Chondrocyte (in vitro differentiated cells): ENCODE results near the gene POGZ. TPM values are rescaled to one million over a fixed set of nuclear protein-coding genes. Genes with fewer than 3 reads are reported as not detected.

Experiments
- DNase-seq: peaks from one replicate; pipeline ENCODE4 v3.0.0; 2021; ENCODE audit warnings: mixed read lengths, low spot score
- H3K27ac Mint-ChIP-seq: one replicate; pipeline ENCODE4 v1.8.0; 2021; ENCODE audit warnings: mild to moderate bottlenecking, moderate library complexity, mixed read lengths; ENCODE audit not compliant: unreplicated experiment
- H3K27me3 Mint-ChIP-seq: 2 replicates; pipeline ENCODE4 v1.8.0; 2021; ENCODE audit warnings: low read depth, mixed read lengths
- H3K36me3 Mint-ChIP-seq: 2 replicates; pipeline ENCODE4 v1.8.0; 2021; ENCODE audit warnings: low read depth, mixed read lengths
- H3K4me1 Mint-ChIP-seq: 2 replicates; pipeline ENCODE4 v1.8.0; 2021; ENCODE audit warnings: low read depth, mild to moderate bottlenecking, mixed read lengths
- H3K4me3 Mint-ChIP-seq: one replicate; pipeline ENCODE4 v1.8.0; 2021; ENCODE audit warnings: mild to moderate bottlenecking, moderate library complexity, mixed read lengths; ENCODE audit not compliant: unreplicated experiment
- H3K9me3 Mint-ChIP-seq: 2 replicates; pipeline ENCODE4 v1.8.0; 2021; ENCODE audit warnings: low read depth, mixed read lengths
- total RNA-seq: library from RNA; stranded (reverse); gene quantifications from 3 replicates; pipeline ENCODE4 v1.2.1, GENCODE V29; 2021
- TF ChIP-seq, protein P1 (sequence below): fragments of 200-600 bp; sonication (generic); IDR thresholded peaks from 2 replicates; pipeline ENCODE4 v1.5.0; 2021; ENCODE audit warnings: antibody characterized with exemption, mild to moderate bottlenecking, moderate library complexity

The POGZ gene
- total RNA-seq, 1 donor from 2014 or later: 65.0 TPM

DNA sequence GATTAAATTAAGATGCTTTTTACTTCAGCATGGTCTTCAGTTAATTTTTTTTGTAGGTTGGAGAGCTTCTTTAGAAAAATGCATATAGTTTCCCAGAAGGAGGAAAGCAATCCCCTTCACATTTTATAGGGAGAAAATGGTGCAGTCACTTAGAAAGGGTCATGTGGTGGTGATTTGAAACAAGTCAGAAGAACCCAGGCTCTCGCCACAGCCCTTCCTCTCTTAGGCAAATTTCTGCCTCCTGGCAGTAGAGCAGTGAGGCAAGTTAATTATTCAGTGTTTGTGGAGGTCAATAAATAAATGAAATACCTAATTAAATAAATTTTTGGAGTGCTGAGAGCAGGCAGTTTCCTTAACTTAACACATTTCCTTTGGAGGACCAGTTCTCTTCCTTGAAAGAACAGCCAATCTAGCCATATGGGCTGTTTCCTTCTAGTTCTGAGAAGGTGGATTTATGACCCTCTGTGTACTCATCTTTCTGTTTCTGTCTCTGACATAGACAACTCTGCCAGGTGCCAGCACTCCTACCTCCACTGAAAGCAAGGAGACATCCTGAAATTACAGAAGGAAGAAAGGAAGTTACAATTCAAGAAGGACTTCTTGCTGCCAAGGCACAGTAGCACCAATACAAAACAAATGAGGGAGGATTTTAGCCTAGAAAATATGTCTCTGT lies 19.0 kb upstream of the POGZ start:
- peaks cover 3% of the 10 kb centered on the region for H3K9me3 Mint-ChIP-seq
- H3K27ac Mint-ChIP-seq: no peak overlapping the region
- H3K27me3 Mint-ChIP-seq: no peaks in the 10 kb centered on the region
- no peak for DNase-seq
- H3K4me1 Mint-ChIP-seq: peaks cover 12% of the 10 kb centered on the region
- no peak overlapping the region for H3K4me3 Mint-ChIP-seq
- no peaks in the 10 kb centered on the region for H3K36me3 Mint-ChIP-seq
- TF ChIP-seq, protein P1, sequence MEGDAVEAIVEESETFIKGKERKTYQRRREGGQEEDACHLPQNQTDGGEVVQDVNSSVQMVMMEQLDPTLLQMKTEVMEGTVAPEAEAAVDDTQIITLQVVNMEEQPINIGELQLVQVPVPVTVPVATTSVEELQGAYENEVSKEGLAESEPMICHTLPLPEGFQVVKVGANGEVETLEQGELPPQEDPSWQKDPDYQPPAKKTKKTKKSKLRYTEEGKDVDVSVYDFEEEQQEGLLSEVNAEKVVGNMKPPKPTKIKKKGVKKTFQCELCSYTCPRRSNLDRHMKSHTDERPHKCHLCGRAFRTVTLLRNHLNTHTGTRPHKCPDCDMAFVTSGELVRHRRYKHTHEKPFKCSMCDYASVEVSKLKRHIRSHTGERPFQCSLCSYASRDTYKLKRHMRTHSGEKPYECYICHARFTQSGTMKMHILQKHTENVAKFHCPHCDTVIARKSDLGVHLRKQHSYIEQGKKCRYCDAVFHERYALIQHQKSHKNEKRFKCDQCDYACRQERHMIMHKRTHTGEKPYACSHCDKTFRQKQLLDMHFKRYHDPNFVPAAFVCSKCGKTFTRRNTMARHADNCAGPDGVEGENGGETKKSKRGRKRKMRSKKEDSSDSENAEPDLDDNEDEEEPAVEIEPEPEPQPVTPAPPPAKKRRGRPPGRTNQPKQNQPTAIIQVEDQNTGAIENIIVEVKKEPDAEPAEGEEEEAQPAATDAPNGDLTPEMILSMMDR: no peak

DNA sequence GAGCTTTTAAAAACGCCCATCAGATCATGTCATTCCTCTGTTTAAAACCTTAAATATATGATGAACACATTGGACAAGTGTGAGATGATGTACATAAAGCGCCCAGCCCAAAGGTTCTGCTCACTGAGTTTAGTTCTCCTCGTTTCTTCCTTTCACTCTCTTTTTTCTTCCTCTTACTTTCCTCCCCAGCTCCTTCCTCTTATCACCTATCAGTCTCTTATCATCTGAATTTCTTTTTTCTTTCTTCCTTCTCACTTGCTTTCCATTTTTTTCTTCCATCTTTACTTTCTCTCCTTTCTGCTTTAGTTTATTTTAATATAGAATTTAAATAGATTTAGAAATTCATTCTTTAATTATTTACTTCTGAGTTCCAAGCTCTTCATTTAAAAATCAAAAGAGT lies 17.8 kb upstream of the POGZ start:
- Mint-ChIP-seq H3K27ac (peak overlapping the region; percentile 3), H3K9me3 (peaks cover 2% of the 10 kb centered on the region), H3K4me3 (no peak overlapping the region), H3K4me1 (peaks cover 19% of the 10 kb centered on the region), H3K27me3 (no peaks in the 10 kb centered on the region), H3K36me3 (no peaks in the 10 kb centered on the region)
- TF ChIP-seq, protein P1: no peak
- DNase-seq: no peak

- no peak overlapping the region for H3K27ac Mint-ChIP-seq
- H3K36me3 Mint-ChIP-seq: no peaks in the 10 kb centered on the region
- TF ChIP-seq, protein P1: no peak
- peaks cover 19% of the 10 kb centered on the region for H3K4me1 Mint-ChIP-seq
- H3K9me3 Mint-ChIP-seq: no peaks in the 10 kb centered on the region
- no peak overlapping the region for H3K4me3 Mint-ChIP-seq
- H3K27me3 Mint-ChIP-seq: no peaks in the 10 kb centered on the region
- DNase-seq: no peak
These were observed 16.8 kb upstream of the POGZ start for GRCh38 chr1:151476083-151476482.

DNA sequence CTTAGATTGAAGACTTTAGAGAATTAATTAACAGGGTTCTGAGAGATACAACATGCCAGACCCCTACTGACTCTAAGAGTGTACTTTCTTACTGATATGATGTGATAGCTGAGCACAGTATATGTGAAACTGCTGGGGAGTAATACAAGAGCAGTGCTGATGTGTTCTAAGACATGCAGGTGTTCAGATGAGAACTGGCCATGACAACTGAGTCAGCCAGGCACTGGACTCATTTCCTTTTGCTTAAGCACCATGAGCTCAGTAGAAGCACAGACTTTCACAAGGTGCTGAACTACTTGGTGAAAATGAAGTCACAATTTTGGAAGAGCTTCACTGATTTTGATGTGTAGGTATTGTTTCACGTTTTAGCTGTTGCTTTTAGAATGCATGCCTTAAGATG lies 15.9 kb upstream of the POGZ start:
- Mint-ChIP-seq H3K4me1 (peaks cover 19% of the 10 kb centered on the region), H3K36me3 (no peaks in the 10 kb centered on the region), H3K9me3 (no peaks in the 10 kb centered on the region), H3K27ac (no peak overlapping the region), H3K27me3 (no peaks in the 10 kb centered on the region), H3K4me3 (no peak overlapping the region)
- TF ChIP-seq, protein P1: no peak
- no peak for DNase-seq

DNA sequence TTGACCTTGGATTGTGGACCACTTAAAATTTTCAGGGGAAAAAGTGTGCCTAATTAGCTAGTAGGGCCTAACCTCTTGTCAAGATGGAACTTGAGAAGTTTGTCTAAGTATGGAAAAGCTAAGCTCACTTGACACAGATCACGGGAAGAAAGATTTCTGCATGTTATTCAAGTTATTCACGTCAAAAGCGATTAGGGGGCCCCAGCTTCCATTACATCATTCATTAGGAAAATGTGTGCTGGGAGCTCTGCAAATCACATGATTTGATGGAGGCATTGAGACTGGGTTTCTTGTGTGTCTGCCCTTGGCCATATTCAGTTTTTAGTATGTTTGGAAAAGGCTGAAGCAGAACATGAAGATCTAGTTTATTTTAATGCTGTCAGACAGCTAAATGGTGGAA lies 15.5 kb upstream of the POGZ start:
- Mint-ChIP-seq H3K4me3 (no peak overlapping the region), H3K27ac (no peak overlapping the region), H3K27me3 (no peaks in the 10 kb centered on the region), H3K36me3 (no peaks in the 10 kb centered on the region), H3K4me1 (peaks cover 19% of the 10 kb centered on the region), H3K9me3 (no peaks in the 10 kb centered on the region)
- no peak for DNase-seq
- TF ChIP-seq, protein P1: no peak
